Stomach smooth muscle (tissue), 2 donors: ENCODE data around the gene AATK.
"Not testable (repeated sequence)": the region's sequence is repeated elsewhere in the genome, so short reads cannot be mapped to it uniquely, and the experiment has no call there.

Experiments used
- H3K27ac ChIP-seq: one replicate; pipeline ENCODE4 v1.7.0; 2013; ENCODE audit warnings: mild to moderate bottlenecking, low read length, inconsistent platforms
- H3K27me3 ChIP-seq, 2 donors: one replicate each; pipeline ENCODE4 v1.7.0; 2013; ENCODE audit warnings: low read length in 2 of 2; ENCODE audit not compliant: insufficient read depth in 2 of 2, control insufficient read depth in 1 of 2
- H3K36me3 ChIP-seq, 2 donors: one replicate each; pipeline ENCODE4 v1.7.0; 2013; ENCODE audit warnings: low read length in 2 of 2; ENCODE audit not compliant: control insufficient read depth in 2 of 2, insufficient read depth in 2 of 2
- H3K4me1 ChIP-seq: one replicate; pipeline ENCODE4 v1.7.0; 2013; ENCODE audit warnings: low read length; ENCODE audit not compliant: control insufficient read depth, insufficient read depth
- H3K4me3 ChIP-seq, 2 donors: one replicate each; pipeline ENCODE4 v1.7.0; 2013; ENCODE audit warnings: low read length in 2 of 2
- H3K9ac ChIP-seq, 2 donors: one replicate each; pipeline ENCODE4 v1.7.0; 2013; ENCODE audit warnings: low read length in 2 of 2, mild to moderate bottlenecking in 1 of 2
- H3K9me3 ChIP-seq, 2 donors: one replicate each; pipeline ENCODE4 v1.7.0; 2013; ENCODE audit warnings: low read length in 2 of 2; ENCODE audit not compliant: control insufficient read depth in 2 of 2
- donor health status: healthy.
- donor health status: Pancreatic carcinoma.

Gene AATK

GRCh38 chr17:81159611-81160265 is 6.3 kb downstream of the AATK start:
- H3K27ac ChIP-seq, result no peak overlapping the region
- no peaks in the 10 kb centered on the region for H3K27me3 ChIP-seq
- no peak overlapping the region for H3K9ac ChIP-seq
- no peaks in the 10 kb centered on the region for H3K36me3 ChIP-seq
- H3K4me3 ChIP-seq, result no peak overlapping the region
- peaks cover 3% of the 10 kb centered on the region for H3K4me1 ChIP-seq
- H3K9me3 ChIP-seq, result no peaks in the 10 kb centered on the region

- no peaks in the 10 kb centered on the region for H3K36me3 ChIP-seq
- H3K27me3 ChIP-seq, result no peaks in the 10 kb centered on the region
- H3K9me3 ChIP-seq, result no peaks in the 10 kb centered on the region
- no peak overlapping the region for H3K4me3 ChIP-seq
- H3K4me1 ChIP-seq, result no peaks in the 10 kb centered on the region
- H3K9ac ChIP-seq, result no peak overlapping the region
- no peak overlapping the region for H3K27ac ChIP-seq
Measured at GRCh38 chr17:81158688-81159590, 7.1 kb downstream of the AATK start.

- H3K9ac ChIP-seq, result no peak overlapping the region
- H3K27me3 ChIP-seq, result no peaks in the 10 kb centered on the region
- no peak overlapping the region for H3K27ac ChIP-seq
- no peaks in the 10 kb centered on the region for H3K4me1 ChIP-seq
- H3K4me3 ChIP-seq, result no peak overlapping the region
- no peaks in the 10 kb centered on the region for H3K36me3 ChIP-seq
- no peaks in the 10 kb centered on the region for H3K9me3 ChIP-seq
Measured at GRCh38 chr17:81157848-81158687, 8.0 kb downstream of the AATK start.

- H3K36me3 ChIP-seq, result no peaks in the 10 kb centered on the region
- no peaks in the 10 kb centered on the region for H3K27me3 ChIP-seq
- H3K4me3 ChIP-seq, result no peak overlapping the region
- no peaks in the 10 kb centered on the region for H3K4me1 ChIP-seq
- H3K9ac ChIP-seq, result no peak overlapping the region
- H3K9me3 ChIP-seq, result no peaks in the 10 kb centered on the region
- H3K27ac ChIP-seq, result no peak overlapping the region
Measured at GRCh38 chr17:81156866-81157805, 8.9 kb downstream of the AATK start.

DNA sequence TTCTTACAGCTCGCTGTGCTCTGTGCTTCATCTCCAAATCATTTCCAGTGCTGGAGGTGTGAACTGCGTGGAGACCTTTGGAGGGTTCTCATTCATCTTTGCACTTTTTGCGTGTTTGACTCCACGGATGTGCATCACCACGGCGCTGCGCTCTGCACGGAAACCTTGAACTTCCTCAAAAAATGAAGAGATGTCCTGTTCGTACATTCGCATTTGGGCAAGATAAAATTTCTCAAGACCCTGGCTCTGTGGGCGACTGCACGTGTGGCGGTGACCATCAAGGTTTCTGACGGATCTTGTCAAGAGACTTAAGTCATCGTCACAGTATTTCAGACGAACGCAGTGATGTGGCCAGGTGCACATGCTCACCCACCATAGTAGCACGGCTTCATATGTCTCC is 11.1 kb downstream of the AATK start:
- Histone ChIP-seq H3K27ac (no peak overlapping the region), H3K36me3 (no peaks in the 10 kb centered on the region), H3K9ac (no peak overlapping the region), H3K27me3 (no peaks in the 10 kb centered on the region), H3K9me3 (no peaks in the 10 kb centered on the region), H3K4me1 (peaks cover 4% of the 10 kb centered on the region), H3K4me3 (no peak overlapping the region)

- H3K27ac ChIP-seq, H3K36me3 ChIP-seq, H3K4me1 ChIP-seq, H3K9me3 ChIP-seq, H3K4me3 ChIP-seq, H3K9ac ChIP-seq, H3K27me3 ChIP-seq: not testable (repeated sequence)
Measured at GRCh38 chr17:81154016-81154415, 12.0 kb downstream of the AATK start.

- no peak overlapping the region for H3K27ac ChIP-seq
- no peaks in the 10 kb centered on the region for H3K27me3 ChIP-seq
- no peak overlapping the region for H3K9ac ChIP-seq
- H3K4me3 ChIP-seq, result no peak overlapping the region
- H3K4me1 ChIP-seq, result peaks cover 4% of the 10 kb centered on the region
- no peaks in the 10 kb centered on the region for H3K36me3 ChIP-seq
- no peaks in the 10 kb centered on the region for H3K9me3 ChIP-seq
Measured at GRCh38 chr17:81153340-81153803, 12.6 kb downstream of the AATK start.

DNA sequence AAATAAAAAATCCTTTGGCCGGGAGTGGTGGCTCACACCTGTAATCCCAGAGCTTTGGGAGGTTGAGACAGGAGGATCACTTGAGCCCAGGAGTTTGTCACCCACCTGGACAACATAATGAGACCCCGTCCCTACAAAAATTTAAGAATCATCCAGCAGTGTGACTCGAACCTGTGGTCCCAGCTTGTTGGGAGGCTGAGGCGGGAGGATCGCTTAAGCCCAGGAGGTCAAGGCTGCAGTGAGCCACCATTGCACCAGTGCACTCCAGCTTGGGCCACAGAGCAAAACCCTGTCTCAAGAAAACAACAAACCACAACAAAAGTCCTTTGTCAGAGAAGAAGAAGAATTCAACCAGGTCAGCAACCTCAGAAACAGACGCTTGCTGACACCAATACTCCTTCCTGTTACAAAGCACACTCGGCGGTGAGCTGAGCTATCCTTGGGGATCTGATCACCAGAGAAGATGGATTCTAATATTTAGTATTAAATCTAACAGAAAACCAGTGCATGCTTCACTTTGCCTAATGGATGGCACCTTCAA is 13.7 kb downstream of the AATK start:
- H3K9me3 ChIP-seq, result no peaks in the 10 kb centered on the region
- no peak overlapping the region for H3K4me3 ChIP-seq
- H3K27ac ChIP-seq, result no peak overlapping the region
- no peaks in the 10 kb centered on the region for H3K36me3 ChIP-seq
- H3K4me1 ChIP-seq, result peaks cover 4% of the 10 kb centered on the region
- H3K9ac ChIP-seq, result no peak overlapping the region
- no peaks in the 10 kb centered on the region for H3K27me3 ChIP-seq

- H3K4me3 ChIP-seq, result no peak overlapping the region
- no peaks in the 10 kb centered on the region for H3K9me3 ChIP-seq
- H3K36me3 ChIP-seq, result no peaks in the 10 kb centered on the region
- peaks cover 4% of the 10 kb centered on the region for H3K4me1 ChIP-seq
- no peaks in the 10 kb centered on the region for H3K27me3 ChIP-seq
- H3K27ac ChIP-seq, result no peak overlapping the region
- H3K9ac ChIP-seq, result no peak overlapping the region
Measured at GRCh38 chr17:81151278-81151677, 14.7 kb downstream of the AATK start.
